ENCODE data around the gene PSMB2.

Gene PSMB2

GRCh38 chr1:35575416-35575958 lies 65.8 kb downstream of the PSMB2 start:
- no peak for DNase-seq (ENCODE audit: low read depth, low spot score)
- no peak for TF ChIP-seq CTCF (IDR thresholded peaks at IDR 0.05; ENCODE audit: low read depth, low read length)
- in situ Hi-C loops (cut with HindIII; ENCODE audit: low sequenced_read_pairs): no loop called here
- H3K4me3 ChIP-seq (ENCODE audit: low read depth, low read length): no peak overlapping the region

- no peak for TF ChIP-seq CTCF (IDR thresholded peaks at IDR 0.05; ENCODE audit: low read depth, low read length)
- in situ Hi-C loops (cut with HindIII; ENCODE audit: low sequenced_read_pairs): no loop called here
- no peak for DNase-seq (ENCODE audit: low read depth, low spot score)
- H3K4me3 ChIP-seq (ENCODE audit: low read depth, low read length): no peak overlapping the region
These were observed 66.5 kb downstream of the PSMB2 start for GRCh38 chr1:35574655-35575415.

- H3K4me3 ChIP-seq (ENCODE audit: low read depth, low read length): no peak overlapping the region
- in situ Hi-C loops (cut with HindIII; ENCODE audit: low sequenced_read_pairs): no loop called here
- no peak for TF ChIP-seq CTCF (IDR thresholded peaks at IDR 0.05; ENCODE audit: low read depth, low read length)
- DNase-seq (ENCODE audit: low read depth, low spot score): no peak
These were observed 67.1 kb downstream of the PSMB2 start for GRCh38 chr1:35574125-35574654.

- peak within 1 kb of the TSS; percentile 43 for H3K4me3 ChIP-seq (ENCODE audit: low read depth, low read length)
- no peak for TF ChIP-seq CTCF (IDR thresholded peaks at IDR 0.05; ENCODE audit: low read depth, low read length)
- in situ Hi-C loops (cut with HindIII; ENCODE audit: low sequenced_read_pairs): no loop called here
- peak; percentile 46 for DNase-seq (ENCODE audit: low read depth, low spot score)
These were observed 67.9 kb downstream of the PSMB2 start, which contains the start of gene TFAP2E for GRCh38 chr1:35573198-35574124. Gene TFAP2E, plus strand, starts transcription at chr1:35573314. Its CDS starts 264 bp downstream, at chr1:35573578.

GRCh38 chr1:35572296-35572695 lies 69.0 kb downstream of the PSMB2 start:
- DNase-seq (ENCODE audit: low read depth, low spot score): no peak
- TF ChIP-seq CTCF (IDR thresholded peaks at IDR 0.05; ENCODE audit: low read depth, low read length): no peak
- in situ Hi-C loops (cut with HindIII; ENCODE audit: low sequenced_read_pairs): no loop called here
- no peak overlapping the region for H3K4me3 ChIP-seq (ENCODE audit: low read depth, low read length)

- DNase-seq (ENCODE audit: low read depth, low spot score): no peak
- H3K4me3 ChIP-seq (ENCODE audit: low read depth, low read length): no peak overlapping the region
- in situ Hi-C loops (cut with HindIII; ENCODE audit: low sequenced_read_pairs): no loop called here
- TF ChIP-seq CTCF (IDR thresholded peaks at IDR 0.05; ENCODE audit: low read depth, low read length): no peak
These were observed 70.1 kb downstream of the PSMB2 start for GRCh38 chr1:35571263-35571662.

Measured in astrocyte of the spinal cord (primary cell).